Neuron (in vitro differentiated cells): ENCODE measurements around the gene RPGRIP1.
"Not testable (repeated sequence)": the region's sequence is repeated elsewhere in the genome, so short reads cannot be mapped to it uniquely, and the experiment has no call there.

Experiments used
- H2AFZ ChIP-seq: one replicate; pipeline ENCODE4 v1.6.1; 2013; ENCODE audit warnings: low read depth, mild to moderate bottlenecking, inconsistent platforms, low read length, moderate library complexity
- H3K27me3 ChIP-seq: one replicate; pipeline ENCODE4 v1.6.1; 2013; ENCODE audit warnings: low read length; ENCODE audit not compliant: insufficient read depth
- H3K36me3 ChIP-seq: one replicate; pipeline ENCODE4 v1.6.1; 2013; ENCODE audit warnings: low read length; ENCODE audit not compliant: insufficient read depth
- H3K4me1 ChIP-seq: one replicate; pipeline ENCODE4 v1.6.1; 2013; ENCODE audit warnings: low read length; ENCODE audit not compliant: insufficient read depth
- H3K4me3 ChIP-seq: 2 replicates; pipeline ENCODE4 v1.5.1; 2013; ENCODE audit warnings: mild to moderate bottlenecking, low read length, moderate library complexity
- H3K9me3 ChIP-seq: one replicate; pipeline ENCODE4 v1.6.1; 2013; ENCODE audit warnings: low read length

RPGRIP1 gene

DNA sequence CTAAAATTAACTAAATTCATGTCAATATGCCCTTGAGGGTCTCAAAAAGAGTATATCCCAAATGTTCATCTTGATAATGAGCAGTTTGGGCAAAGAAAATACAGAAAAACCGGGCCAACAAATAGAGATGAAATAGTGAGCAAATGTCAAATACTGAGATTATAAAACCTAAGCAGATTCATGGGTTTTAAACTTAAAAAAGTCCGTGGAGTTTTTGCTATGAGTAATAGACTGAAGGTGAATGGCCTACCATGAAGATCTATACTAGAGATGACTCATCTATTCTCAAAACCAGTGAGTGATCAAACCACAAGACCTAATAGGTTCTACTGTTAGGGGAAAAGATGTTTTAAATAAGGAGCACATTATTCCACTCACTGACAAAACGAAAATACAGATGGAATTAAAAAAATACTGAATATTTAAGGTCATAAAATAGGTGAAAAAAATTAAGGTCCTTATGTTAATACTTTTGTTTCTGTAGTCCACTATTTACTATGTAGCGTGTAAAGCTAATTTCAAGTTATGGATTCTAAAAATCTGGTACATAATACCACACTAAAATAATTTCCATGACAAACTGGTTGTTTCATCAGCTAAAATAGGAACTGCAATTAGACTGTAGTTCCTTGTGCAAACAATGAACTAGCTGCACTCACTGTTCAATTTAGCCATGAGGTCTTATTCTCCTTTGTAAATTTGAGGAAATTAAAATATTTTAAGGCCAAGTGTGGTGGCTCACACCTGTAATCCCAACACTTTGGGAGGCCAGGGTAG lies 15.7 kb upstream of the RPGRIP1 start:
- Histone ChIP-seq H3K27me3 (no peaks in the 10 kb centered on the region), H2AFZ (no peak overlapping the region), H3K4me3 (no peak overlapping the region), H3K9me3 (no peaks in the 10 kb centered on the region), H3K4me1 (peaks cover 42% of the 10 kb centered on the region), H3K36me3 (peaks cover 85% of the 10 kb centered on the region)

DNA sequence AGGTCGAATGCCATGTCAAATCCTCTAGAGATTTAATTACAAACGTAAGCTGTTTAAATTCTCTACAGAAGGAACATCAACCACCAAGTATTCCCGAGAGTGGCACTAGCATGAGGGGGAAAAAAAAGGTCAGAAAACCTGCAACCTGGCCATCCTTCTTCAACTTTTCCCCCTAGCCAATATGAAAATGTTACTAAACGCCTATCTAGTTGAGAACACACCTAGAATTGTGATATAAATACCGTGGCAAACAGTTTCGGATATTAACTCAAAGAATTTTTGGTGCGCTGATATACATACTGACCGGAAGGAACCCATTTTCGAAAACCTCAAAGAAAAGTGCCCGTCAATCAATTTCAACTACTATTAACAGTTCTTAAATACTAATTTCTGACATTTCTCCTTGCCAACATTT lies 12.4 kb upstream of the RPGRIP1 start:
- no peak overlapping the region for H2AFZ ChIP-seq
- H3K27me3 ChIP-seq, result no peaks in the 10 kb centered on the region
- peak overlapping the region; percentile 95 for H3K4me3 ChIP-seq
- H3K36me3 ChIP-seq, result peaks cover 59% of the 10 kb centered on the region
- H3K9me3 ChIP-seq, result no peaks in the 10 kb centered on the region
- peaks cover 46% of the 10 kb centered on the region for H3K4me1 ChIP-seq

DNA sequence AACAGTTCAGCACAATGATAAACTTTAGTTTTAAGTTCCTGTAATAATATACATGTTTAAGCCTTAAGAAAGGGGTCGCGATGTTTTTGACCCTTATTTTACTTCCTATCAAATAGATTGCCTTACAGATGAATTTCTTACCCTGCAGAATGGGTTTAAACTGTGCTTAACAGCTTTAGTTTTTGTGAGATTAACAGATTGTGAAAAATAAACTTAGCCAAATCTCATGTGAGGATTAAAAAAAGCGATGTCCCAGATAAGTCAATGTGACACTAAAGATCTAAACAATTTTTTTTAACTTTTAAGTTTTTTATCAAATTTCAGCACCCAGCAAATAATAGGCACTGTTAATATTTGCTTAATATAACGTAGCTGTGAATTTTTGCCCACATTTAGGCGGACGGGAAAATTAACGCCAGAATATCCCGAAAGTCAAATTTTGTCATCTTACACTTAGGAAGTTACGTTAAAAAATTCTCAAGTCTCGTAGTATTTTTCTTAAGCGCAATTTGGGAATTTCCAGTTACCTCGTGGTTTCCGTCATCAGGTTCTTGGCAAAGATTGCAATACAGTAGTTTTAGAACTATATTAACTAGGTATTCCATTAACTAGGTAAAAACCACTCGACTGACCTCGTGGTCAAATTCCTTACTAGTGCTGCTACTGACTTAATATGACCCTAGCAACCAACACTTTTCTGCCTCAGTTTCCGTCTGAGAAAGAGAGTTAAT lies 11.8 kb upstream of the RPGRIP1 start:
- no peak overlapping the region for H2AFZ ChIP-seq
- no peaks in the 10 kb centered on the region for H3K27me3 ChIP-seq
- no peaks in the 10 kb centered on the region for H3K9me3 ChIP-seq
- H3K36me3 ChIP-seq, result peaks cover 54% of the 10 kb centered on the region
- peak overlapping the region; percentile 95 for H3K4me3 ChIP-seq
- H3K4me1 ChIP-seq, result peaks cover 46% of the 10 kb centered on the region

- Histone ChIP-seq H3K4me3 (peak overlapping the region; percentile 95), H3K27me3 (no peaks in the 10 kb centered on the region), H3K36me3 (peaks cover 47% of the 10 kb centered on the region), H3K4me1 (peaks cover 45% of the 10 kb centered on the region), H3K9me3 (no peaks in the 10 kb centered on the region), H2AFZ (no peak overlapping the region)
Measured at GRCh38 chr14:21268617-21269251, 11.1 kb upstream of the RPGRIP1 start.

DNA sequence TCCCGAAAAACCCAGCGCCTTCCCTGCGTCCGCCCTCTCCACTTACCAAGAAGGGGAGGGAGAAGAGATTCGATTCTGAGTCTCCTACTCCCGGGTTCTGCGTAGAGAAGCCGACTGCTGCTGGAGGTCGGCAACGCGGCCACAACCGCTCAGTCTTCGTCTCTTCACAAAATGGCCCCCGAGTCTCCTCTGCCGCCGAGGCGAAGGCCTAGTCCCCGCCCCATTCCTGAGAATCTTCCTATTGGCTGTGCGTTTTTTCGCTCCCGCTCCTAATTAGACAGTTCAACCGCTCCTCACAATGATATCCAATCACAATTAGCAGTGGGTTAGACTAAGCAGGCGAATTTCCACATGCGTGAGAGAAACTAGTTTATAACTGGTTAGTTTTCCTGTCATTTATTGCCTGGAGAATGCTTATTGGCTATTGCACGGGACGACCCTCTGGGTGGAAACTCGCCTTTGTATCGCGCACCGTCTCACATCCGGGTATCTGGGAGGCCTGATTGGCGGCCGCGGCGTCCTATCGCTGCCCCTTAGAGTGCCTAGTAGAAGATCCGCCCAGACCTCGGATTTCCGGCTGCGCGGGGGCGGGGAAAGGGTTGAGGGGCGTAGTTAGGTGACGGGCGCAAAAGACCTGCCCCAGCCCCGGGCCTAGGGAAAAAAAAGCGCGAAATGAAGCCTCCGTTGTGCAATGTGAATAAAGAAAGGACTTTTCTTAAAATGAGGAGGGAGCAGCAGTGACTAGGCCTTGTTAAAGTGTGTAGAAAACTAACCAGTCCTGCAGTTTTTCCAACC lies 10.4 kb upstream of the RPGRIP1 start, which contains the start of gene HNRNPC:
Gene HNRNPC (minus strand): TSS at position 191 of the 795 bp plus-strand sequence. CDS start 35,249 bp downstream, outside the sequence.
- Histone ChIP-seq H3K36me3 (peaks cover 40% of the 10 kb centered on the region), H2AFZ (peak within 1 kb of the TSS; percentile 94), H3K4me3 (peak within 1 kb of the TSS; percentile 95), H3K4me1 (peaks cover 38% of the 10 kb centered on the region), H3K27me3 (no peaks in the 10 kb centered on the region), H3K9me3 (no peaks in the 10 kb centered on the region)

DNA sequence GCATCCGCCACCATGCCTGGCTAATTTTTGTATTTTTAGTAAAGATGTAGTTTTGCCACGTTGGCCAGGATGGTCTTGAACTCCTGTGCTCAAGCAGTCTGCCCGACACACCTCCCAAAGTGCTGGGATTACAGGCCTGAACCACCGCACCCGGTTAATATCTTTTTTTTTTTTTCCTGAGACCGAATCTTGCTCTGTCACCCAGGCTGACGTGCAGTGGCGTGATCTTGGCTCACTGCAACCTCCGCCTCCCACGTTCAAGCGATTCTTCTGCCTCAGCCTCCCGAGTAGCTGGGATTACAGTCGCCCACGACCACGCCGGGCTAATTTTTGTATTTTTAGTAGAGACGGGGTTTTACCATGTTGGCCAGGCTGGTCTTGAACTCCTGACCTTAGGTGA lies 7.2 kb upstream of the RPGRIP1 start:
- not testable (repeated sequence) for H3K9me3 ChIP-seq, H3K27me3 ChIP-seq, H3K36me3 ChIP-seq, H2AFZ ChIP-seq, H3K4me3 ChIP-seq
- H3K4me1 ChIP-seq, result peaks cover 11% of the 10 kb centered on the region

GRCh38 chr14:21275261-21275858 lies 4.5 kb upstream of the RPGRIP1 start:
- H2AFZ ChIP-seq, result no peak overlapping the region
- H3K4me3 ChIP-seq, result no peak overlapping the region
- no peaks in the 10 kb centered on the region for H3K36me3 ChIP-seq
- H3K27me3 ChIP-seq, result no peaks in the 10 kb centered on the region
- no peaks in the 10 kb centered on the region for H3K4me1 ChIP-seq
- H3K9me3 ChIP-seq, result no peaks in the 10 kb centered on the region

GRCh38 chr14:21278632-21279031 lies 1.3 kb upstream of the RPGRIP1 start:
- no peaks in the 10 kb centered on the region for H3K9me3 ChIP-seq
- no peaks in the 10 kb centered on the region for H3K36me3 ChIP-seq
- H2AFZ ChIP-seq, result no peak overlapping the region
- no peaks in the 10 kb centered on the region for H3K27me3 ChIP-seq
- H3K4me3 ChIP-seq, result no peak overlapping the region
- H3K4me1 ChIP-seq, result no peaks in the 10 kb centered on the region

- H3K4me3 ChIP-seq, H3K9me3 ChIP-seq, H3K27me3 ChIP-seq, H3K4me1 ChIP-seq, H2AFZ ChIP-seq, H3K36me3 ChIP-seq: not testable (repeated sequence)
Measured at GRCh38 chr14:21281917-21282316, 2.0 kb downstream of the RPGRIP1 start.

- not testable (repeated sequence) for H3K4me3 ChIP-seq, H3K36me3 ChIP-seq, H3K9me3 ChIP-seq, H3K4me1 ChIP-seq, H3K27me3 ChIP-seq, H2AFZ ChIP-seq
Measured at GRCh38 chr14:21286516-21286915, 6.6 kb downstream of the RPGRIP1 start.

GRCh38 chr14:21287168-21287567 lies 7.3 kb downstream of the RPGRIP1 start:
- no peaks in the 10 kb centered on the region for H3K36me3 ChIP-seq
- no peaks in the 10 kb centered on the region for H3K4me1 ChIP-seq
- H3K9me3 ChIP-seq, result no peaks in the 10 kb centered on the region
- H2AFZ ChIP-seq, result no peak overlapping the region
- H3K27me3 ChIP-seq, result no peaks in the 10 kb centered on the region
- no peak overlapping the region for H3K4me3 ChIP-seq

GRCh38 chr14:21294026-21294425 lies 14.1 kb downstream of the RPGRIP1 start:
- not testable (repeated sequence) for H3K4me3 ChIP-seq, H2AFZ ChIP-seq, H3K9me3 ChIP-seq, H3K36me3 ChIP-seq, H3K4me1 ChIP-seq, H3K27me3 ChIP-seq
